Esophagus squamous epithelium (tissue), 4 donors: ENCODE data around the gene GJC3.

ENCODE experiments used
- POLR2A ChIP-seq, 4 donors: fragments of 450-650 bp; IDR thresholded peaks; one replicate each; pipeline ENCODE4 v1.6.1; 2017; ENCODE audit warnings: antibody characterized with exemption in 4 of 4, mild to moderate bottlenecking in 4 of 4, moderate library complexity in 3 of 4
- TF ChIP-seq, protein P1 (sequence below), 6 experiments: fragments of 450-650 bp in 4 of 6; fragments of 200-600 bp in 2 of 6; sonication (generic) in 2 of 6; IDR thresholded peaks; one replicate each; pipeline ENCODE4 v1.5.1; 2016 to 2019; ENCODE audit warnings: antibody characterized with exemption in 6 of 6, mild to moderate bottlenecking in 4 of 6, moderate library complexity in 4 of 6

DNA sequence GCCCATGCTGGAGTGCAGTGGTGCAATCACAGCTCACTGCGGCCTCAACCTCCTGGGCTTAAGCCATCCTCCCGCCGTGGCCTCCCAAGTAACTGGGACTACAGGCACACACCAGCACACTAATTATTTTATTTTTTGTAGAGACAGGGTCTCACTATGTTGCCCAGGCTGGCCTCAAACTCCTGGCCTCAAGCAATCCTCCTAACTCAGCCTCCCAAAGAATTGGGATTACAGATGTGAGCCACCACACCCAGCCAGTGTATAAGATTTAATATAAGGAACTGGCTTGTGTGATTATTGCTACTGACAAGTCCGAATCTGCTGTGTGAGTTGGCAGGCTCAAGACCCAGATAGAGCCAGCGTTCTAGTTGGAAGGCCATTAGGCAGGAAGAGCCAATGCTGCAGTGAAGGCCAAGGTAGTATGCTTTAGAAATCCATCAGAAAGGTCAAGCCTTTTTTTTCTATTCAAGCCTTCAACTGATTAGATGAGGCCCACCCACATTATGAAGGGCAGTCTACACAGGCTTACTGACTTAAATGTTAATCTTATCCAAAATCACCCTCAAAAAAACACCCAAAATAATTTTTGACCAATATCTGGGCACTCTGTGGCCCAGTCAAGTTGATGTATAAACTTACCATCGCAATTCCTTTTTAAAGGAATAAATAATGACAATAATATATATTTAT lies 29.4 kb downstream of the GJC3 start:
- TF ChIP-seq, protein P1, sequence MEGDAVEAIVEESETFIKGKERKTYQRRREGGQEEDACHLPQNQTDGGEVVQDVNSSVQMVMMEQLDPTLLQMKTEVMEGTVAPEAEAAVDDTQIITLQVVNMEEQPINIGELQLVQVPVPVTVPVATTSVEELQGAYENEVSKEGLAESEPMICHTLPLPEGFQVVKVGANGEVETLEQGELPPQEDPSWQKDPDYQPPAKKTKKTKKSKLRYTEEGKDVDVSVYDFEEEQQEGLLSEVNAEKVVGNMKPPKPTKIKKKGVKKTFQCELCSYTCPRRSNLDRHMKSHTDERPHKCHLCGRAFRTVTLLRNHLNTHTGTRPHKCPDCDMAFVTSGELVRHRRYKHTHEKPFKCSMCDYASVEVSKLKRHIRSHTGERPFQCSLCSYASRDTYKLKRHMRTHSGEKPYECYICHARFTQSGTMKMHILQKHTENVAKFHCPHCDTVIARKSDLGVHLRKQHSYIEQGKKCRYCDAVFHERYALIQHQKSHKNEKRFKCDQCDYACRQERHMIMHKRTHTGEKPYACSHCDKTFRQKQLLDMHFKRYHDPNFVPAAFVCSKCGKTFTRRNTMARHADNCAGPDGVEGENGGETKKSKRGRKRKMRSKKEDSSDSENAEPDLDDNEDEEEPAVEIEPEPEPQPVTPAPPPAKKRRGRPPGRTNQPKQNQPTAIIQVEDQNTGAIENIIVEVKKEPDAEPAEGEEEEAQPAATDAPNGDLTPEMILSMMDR (IDR thresholded peaks at IDR 0.05) = no peak
- no peak for TF ChIP-seq POLR2A (IDR thresholded peaks at IDR 0.05)
